IMR-90 (cell line): ENCODE results near the gene AAK1. TPM values are rescaled to one million over a fixed set of nuclear protein-coding genes. Genes with fewer than 3 reads are reported as not detected.

ENCODE experiments used
- ATAC-seq: fragments of 200-7000 bp; cut with Tn5 transposase; 2 replicates; pipeline ENCODE4 v1.9.1; 2020; ENCODE audit warnings: low read depth, mild to moderate bottlenecking, moderate library complexity
- BruUV-seq: library from RNA; stranded (reverse); fragments of 400-500 nt; replicated peaks from 2 replicates; lab custom pipeline; 2021; lab: Mats Ljungman, UMichigan
- CTCF ChIA-PET: fragments of 300-600 bp; formaldehyde crosslinking; extraction: SDS; loops from one replicate; lab custom pipeline; 2021; ENCODE audit warnings: antibody characterized with exemption; lab: Yijun Ruan, JAX
- POLR2A ChIA-PET: fragments of 300-600 bp; sonication (Branson Sonifier 250); formaldehyde crosslinking; loops from one replicate; lab custom pipeline; 2022; ENCODE audit warnings: antibody characterized with exemption; ENCODE audit not compliant: unreplicated experiment; lab: Charles Lee
- DNase-seq: peaks from one replicate; pipeline ENCODE4 v3.0.0; 2013
- H2AFZ ChIP-seq: replicated peaks from 2 replicates; pipeline ENCODE3; 2013; ENCODE audit warnings: low read length, mild to moderate bottlenecking; ENCODE audit not compliant: poor library complexity
- H2AK5ac ChIP-seq: 2 replicates; pipeline ENCODE4 v1.6.1; 2013; ENCODE audit warnings: low read depth, low read length, inconsistent platforms
- H2AK9ac ChIP-seq: replicated peaks from 2 replicates; pipeline ENCODE3; 2013; ENCODE audit warnings: mild to moderate bottlenecking, low read depth, low read length, moderate library complexity; ENCODE audit not compliant: poor library complexity
- H2BK120ac ChIP-seq: 2 replicates; pipeline ENCODE4 v1.6.1; 2013; ENCODE audit warnings: low read depth, low read length, inconsistent platforms
- H2BK15ac ChIP-seq: 3 replicates; pipeline ENCODE4 v1.6.1; 2013; ENCODE audit warnings: low read depth, low read length, inconsistent platforms
- H2BK20ac ChIP-seq: 2 replicates; pipeline ENCODE4 v1.6.1; 2013; ENCODE audit warnings: low read depth, mild to moderate bottlenecking, inconsistent platforms, low read length, moderate library complexity
- H2BK5ac ChIP-seq: 2 replicates; pipeline ENCODE4 v1.6.1; 2013; ENCODE audit warnings: mild to moderate bottlenecking, low read depth, low read length, inconsistent platforms; ENCODE audit not compliant: poor library complexity, severe bottlenecking
- H3K14ac ChIP-seq: replicated peaks from 2 replicates; pipeline ENCODE4 v1.6.1; 2013; ENCODE audit warnings: low read depth, low read length, inconsistent platforms
- H3K18ac ChIP-seq: 2 replicates; pipeline ENCODE4 v1.6.1; 2013; ENCODE audit warnings: low read depth, low read length, control low read depth
- H3K23ac ChIP-seq: 2 replicates; pipeline ENCODE4 v1.6.1; 2013; ENCODE audit warnings: low read depth, low read length, inconsistent platforms
- H3K27ac ChIP-seq: 2 replicates; pipeline ENCODE4 v1.5.1; 2013; ENCODE audit warnings: mild to moderate bottlenecking, control low read depth, low read length; ENCODE audit not compliant: insufficient read depth
- H3K27me3 ChIP-seq: 2 replicates; pipeline ENCODE4 v1.6.1; 2013; ENCODE audit warnings: low read length; ENCODE audit not compliant: control insufficient read depth, insufficient read depth
- H3K36me3 ChIP-seq: 2 replicates; pipeline ENCODE4 v1.6.1; 2013; ENCODE audit warnings: low read length, mixed read lengths; ENCODE audit not compliant: control insufficient read depth, insufficient read depth
- H3K4ac ChIP-seq: 2 replicates; pipeline ENCODE4 v1.6.1; 2013; ENCODE audit warnings: low read depth, low read length, inconsistent platforms
- H3K4me1 ChIP-seq: 2 replicates; pipeline ENCODE4 v1.6.1; 2013; ENCODE audit warnings: low read length, mixed read lengths; ENCODE audit not compliant: control insufficient read depth, insufficient read depth
- H3K4me2 ChIP-seq: 2 replicates; pipeline ENCODE4 v1.6.1; 2013; ENCODE audit warnings: low read depth, mild to moderate bottlenecking, control low read depth, low read length, moderate library complexity
- H3K4me3 ChIP-seq: 2 replicates; pipeline ENCODE4 v1.5.1; 2013; ENCODE audit warnings: low read depth, mild to moderate bottlenecking, control low read depth, low read length, moderate library complexity; ENCODE audit not compliant: insufficient read depth
- H3K56ac ChIP-seq: 2 replicates; pipeline ENCODE4 v1.6.1; 2013; ENCODE audit warnings: low read length, inconsistent platforms; ENCODE audit not compliant: insufficient read depth; ENCODE audit errors: extremely low read depth
- H3K79me1 ChIP-seq, 2 experiments: 2 replicates each; pipeline ENCODE4 v1.6.1; 2013; ENCODE audit warnings: low read length in 2 of 2, inconsistent platforms in 1 of 2, low read depth in 1 of 2
- H3K9ac ChIP-seq: 2 replicates; pipeline ENCODE4 v1.6.1; 2013; ENCODE audit warnings: low read depth, low read length, control low read depth
- H3K9me1 ChIP-seq: 2 replicates; pipeline ENCODE4 v1.6.1; 2013; ENCODE audit warnings: low read length, inconsistent platforms; ENCODE audit not compliant: insufficient read depth
- H3K9me3 ChIP-seq: 2 replicates; pipeline ENCODE4 v1.6.1; 2013; ENCODE audit warnings: low read length; ENCODE audit not compliant: control insufficient read depth, insufficient read depth
- H4K20me1 ChIP-seq: 2 replicates; pipeline ENCODE4 v1.6.1; 2013; ENCODE audit warnings: low read length, inconsistent platforms; ENCODE audit not compliant: insufficient read depth
- H4K5ac ChIP-seq: 2 replicates; pipeline ENCODE4 v1.6.1; 2013; ENCODE audit warnings: mild to moderate bottlenecking, low read depth, low read length, control low read depth
- H4K8ac ChIP-seq, 2 experiments: 2 replicates each; pipeline ENCODE4 v1.6.1; 2013; ENCODE audit warnings: low read depth in 2 of 2, low read length in 2 of 2, control low read depth in 1 of 2, inconsistent platforms in 1 of 2
- H4K91ac ChIP-seq: 2 replicates; pipeline ENCODE4 v1.6.1; 2013; ENCODE audit warnings: low read depth, low read length, inconsistent platforms; ENCODE audit not compliant: insufficient read depth
- BHLHE40 ChIP-seq: fragments of 150-350 bp; IDR thresholded peaks from 2 replicates; pipeline ENCODE4 v1.6.1; 2016; ENCODE audit warnings: mild to moderate bottlenecking, low read depth, low read length
- CEBPB ChIP-seq: IDR thresholded peaks from 2 replicates; pipeline ENCODE4 v1.6.1; 2012; ENCODE audit warnings: low read depth, low read length, improper control_type of control experiment
- CHD1 ChIP-seq: IDR thresholded peaks from 2 replicates; pipeline ENCODE4 v1.6.1; 2012; ENCODE audit warnings: low read depth, low read length, improper control_type of control experiment
- CTCF ChIP-seq: conservative IDR thresholded peaks from 2 replicates; pipeline ENCODE4 v1.5.1; 2012; ENCODE audit warnings: mild to moderate bottlenecking, low read depth, low read length, improper control_type of control experiment
- ELK1 ChIP-seq: fragments of 150-350 bp; IDR thresholded peaks from 2 replicates; pipeline ENCODE4 v1.6.1; 2016; ENCODE audit warnings: low read depth, mild to moderate bottlenecking, low read length, moderate library complexity, borderline replicate concordance
- FOS ChIP-seq: fragments of 150-350 bp; IDR thresholded peaks from 2 replicates; pipeline ENCODE4 v1.6.1; 2016; ENCODE audit warnings: low read depth, low read length
- MAFK ChIP-seq: IDR thresholded peaks from 2 replicates; pipeline ENCODE4 v1.6.1; 2012; ENCODE audit warnings: low read depth, low read length, improper control_type of control experiment
- MAZ ChIP-seq: IDR thresholded peaks from 2 replicates; pipeline ENCODE4 v1.6.1; 2012; ENCODE audit warnings: low read depth, mild to moderate bottlenecking, low read length, improper control_type of control experiment, moderate library complexity, borderline replicate concordance
- MXI1 ChIP-seq: IDR thresholded peaks from 2 replicates; pipeline ENCODE4 v1.6.1; 2012; ENCODE audit warnings: low read depth, mild to moderate bottlenecking, low read length, moderate library complexity, borderline replicate concordance
- NFE2L2 ChIP-seq: fragments of 150-350 bp; IDR thresholded peaks from 2 replicates; pipeline ENCODE4 v1.6.1; 2016; ENCODE audit warnings: low read depth, mild to moderate bottlenecking, low read length
- POLR2A ChIP-seq: IDR thresholded peaks from 2 replicates; pipeline ENCODE4 v1.6.1; 2012; ENCODE audit warnings: mild to moderate bottlenecking, low read depth, low read length
- RAD21 ChIP-seq: IDR thresholded peaks from 2 replicates; pipeline ENCODE4 v1.6.1; 2012; ENCODE audit warnings: low read length, improper control_type of control experiment
- RCOR1 ChIP-seq: IDR thresholded peaks from 2 replicates; pipeline ENCODE4 v1.6.1; 2012; ENCODE audit warnings: mild to moderate bottlenecking, low read length, improper control_type of control experiment; ENCODE audit not compliant: insufficient replicate concordance
- RFX5 ChIP-seq: IDR thresholded peaks from 2 replicates; pipeline ENCODE4 v1.8.0; 2012; ENCODE audit warnings: low read depth, mild to moderate bottlenecking, low read length, moderate library complexity
- SMC3 ChIP-seq: fragments of 150-350 bp; IDR thresholded peaks from 2 replicates; pipeline ENCODE4 v1.6.1; 2016; ENCODE audit warnings: low read depth, mild to moderate bottlenecking, antibody characterized with exemption, low read length, moderate library complexity
- USF2 ChIP-seq: fragments of 150-350 bp; IDR thresholded peaks from 2 replicates; pipeline ENCODE4 v1.6.1; 2017; ENCODE audit warnings: mild to moderate bottlenecking, antibody characterized with exemption, low read length, low read depth
- WGBS, 2 experiments: methylation state at CpG; one replicate each; pipeline versions ENCODE4 v1.1.5 to v1.1.7; 2013; ENCODE audit warnings: missing lambda C conversion rate in 2 of 2; ENCODE audit not compliant: insufficient read length in 1 of 2; ENCODE audit errors: extremely low coverage in 2 of 2; 5-methylcytosine and 5-hydroxymethylcytosine counted together
- dilution Hi-C: fragments of 300-500 bp; cut with HindIII; formaldehyde crosslinking; loops from one replicate; pipeline ENCODE4 v1.14.3; 2018; ENCODE audit warnings: low sequenced_read_pairs; ENCODE audit not compliant: unreplicated experiment
- in situ Hi-C: fragments of 300-500 bp; cut with MboI; formaldehyde crosslinking; loops from 3 replicates; pipeline ENCODE4 v1.14.3; 2019; ENCODE audit warnings: low sequenced_read_pairs, inconsistent platforms, mixed read lengths
- intact Hi-C: fragments of 100-400 bp; cut with micrococcal nuclease; formaldehyde crosslinking; loops from 2 replicates; pipeline ENCODE4 v1.10.0; 2022
- polyA plus RNA-seq, 3 experiments: library from polyadenylated mRNA; depleted of rRNA; stranded (reverse); fragments of >200 nt; gene quantifications; 2 replicates each; pipeline ENCODE4 v1.2.3, GENCODE V29; 2012; ENCODE audit warnings: low replicate concordance in 1 of 3
- total RNA-seq: library from RNA; depleted of rRNA; stranded (reverse); fragments of >200 nt; gene quantifications from 2 replicates; pipeline ENCODE4 v1.2.3, GENCODE V29; 2012

AAK1 gene
- total and polyA plus RNA-seq, 2 of the 4 experiments (the other 2 are of a cell fraction): 21.9 to 26.5 TPM

DNA sequence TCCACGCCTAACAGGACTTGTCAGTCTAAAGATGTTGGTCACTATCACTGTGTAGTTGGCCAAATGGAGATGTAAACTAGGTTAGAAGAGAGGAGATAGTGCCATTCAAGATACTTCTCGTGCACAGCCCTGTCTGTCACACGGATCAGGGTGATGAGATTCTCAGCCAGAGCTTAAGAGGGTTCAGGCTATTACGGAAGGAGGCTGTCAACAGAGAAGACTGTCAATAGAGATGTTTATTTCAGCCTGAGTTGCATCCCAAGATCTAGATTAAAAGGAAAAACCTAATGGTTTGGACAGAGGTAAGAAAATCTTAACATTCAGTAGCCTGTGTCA lies 83.4 kb downstream of the AAK1 start:
- TF ChIP-seq RFX5: no peak
- no peak for TF ChIP-seq CEBPB
- TF ChIP-seq MAFK: no peak
- TF ChIP-seq MAZ: no peak
- TF ChIP-seq RCOR1: no peak
- TF ChIP-seq MXI1: no peak
- no peak for TF ChIP-seq USF2
- no peak for TF ChIP-seq CHD1
- TF ChIP-seq SMC3: no peak
- no peak for TF ChIP-seq RAD21
- no peak for TF ChIP-seq FOS
- TF ChIP-seq ELK1: no peak
- TF ChIP-seq CTCF: no peak
- TF ChIP-seq NFE2L2: no peak
- no peak for TF ChIP-seq BHLHE40
- no peak for TF ChIP-seq POLR2A
- POLR2A ChIA-PET: no interaction called here
- Histone ChIP-seq H3K9me1 (peaks cover 28% of the 10 kb centered on the region), H3K4me3 (no peak overlapping the region), H2AK5ac (peak overlapping the region; percentile 19; the same call in 1 of the 2 replicates), H4K5ac (no peak overlapping the region), H3K4me2 (no peak overlapping the region), H3K23ac (no peak overlapping the region), H3K14ac (no peak overlapping the region; the same call in 1 of the 2 replicates), H3K18ac (no peak overlapping the region; the same call in 1 of the 2 replicates), H3K36me3 (no peaks in the 10 kb centered on the region), H4K8ac (no peak overlapping the region), H2AFZ (no peak overlapping the region), H3K4me1 (peaks cover 18% of the 10 kb centered on the region), H2BK20ac (peak overlapping the region; percentile 5; the same call in 1 of the 2 replicates), H3K27ac (no peak overlapping the region), H3K79me1 (peaks cover 45 to 82% of the 10 kb centered on the region in 2 experiments), H3K9me3 (no peaks in the 10 kb centered on the region), H2BK120ac (no peak overlapping the region), H3K56ac (no peak overlapping the region), H3K9ac (no peak overlapping the region), H4K91ac (no peak overlapping the region), H3K4ac (no peak overlapping the region), H2BK15ac (no peak overlapping the region), H2AK9ac (no peak overlapping the region), H2BK5ac (no peak overlapping the region), H4K20me1 (peaks cover 44% of the 10 kb centered on the region), H3K27me3 (no peaks in the 10 kb centered on the region)
- ATAC-seq (no peak), DNase-seq (no peak)
- no TSS peak for BruUV-seq
- dilution Hi-C loops (no loop called here), intact Hi-C loops (no loop called here), in situ Hi-C loops (loop anchor here (5.0 to 10.0 kb wide), 2 partner anchors 152 to 255 kb away; no protein-coding TSS in a partner anchor)
- WGBS, 2 experiments: 100% methylated on average over 2 of the region's 4 CpGs; no CpG with 5 or more reads in 1 of the 2 experiments
- CTCF ChIA-PET: interaction anchor here (1.3 to 1.6 kb wide), 2 partner anchors 86 to 165 kb away, joined by 3 to 4 read pairs; no protein-coding TSS in a partner anchor
